Kidney (tissue), 14 donors: Measurements from ENCODE around the gene SLC2A4RG. TPM values are rescaled to one million over a fixed set of nuclear protein-coding genes. Genes with fewer than 3 reads are reported as not detected.

Experiments used
- DNase-seq, 5 donors: peaks; one replicate each; pipeline ENCODE4 v3.0.0-alpha.2; 2013 to 2020
- FAIRE-seq: peaks from 2 replicates; lab custom pipeline; 2012; peaks lifted over from hg19 to GRCh38; lab: Jason Lieb, UNC
- H3K27ac ChIP-seq, 2 donors: one replicate each; pipeline ENCODE4 v1.7.0; 2013; ENCODE audit warnings: low read depth in 2 of 2, low read length in 2 of 2, inconsistent platforms in 1 of 2
- H3K27me3 ChIP-seq: one replicate; pipeline ENCODE4 v1.7.1; 2013; ENCODE audit warnings: low read length, inconsistent platforms; ENCODE audit not compliant: control insufficient read depth, insufficient read depth
- H3K36me3 ChIP-seq, 3 donors: one replicate each; pipeline versions ENCODE4 v1.7.0 to v1.7.1; 2013; ENCODE audit warnings: low read length in 3 of 3, control low read depth in 1 of 3, inconsistent platforms in 1 of 3; ENCODE audit not compliant: insufficient read depth in 3 of 3, control insufficient read depth in 2 of 3
- H3K4me1 ChIP-seq, 3 donors: one replicate each; pipeline versions ENCODE4 v1.7.0 to v1.7.1; 2013; ENCODE audit warnings: low read length in 3 of 3, inconsistent platforms in 1 of 3, low read depth in 1 of 3; ENCODE audit not compliant: control insufficient read depth in 2 of 3, insufficient read depth in 2 of 3
- H3K4me3 ChIP-seq, 3 donors: one replicate each; pipeline versions ENCODE4 v1.7.0 to v1.8.1; 2013; ENCODE audit warnings: low read length in 3 of 3, control low read depth in 1 of 3, inconsistent platforms in 1 of 3
- H3K9ac ChIP-seq, 3 donors: one replicate each; pipeline versions ENCODE4 v1.7.0 to v1.7.1; 2013; ENCODE audit warnings: low read length in 3 of 3, control low read depth in 1 of 3, inconsistent platforms in 1 of 3
- H3K9me3 ChIP-seq, 3 donors: one replicate each; pipeline versions ENCODE4 v1.7.0 to v1.7.1; 2013; ENCODE audit warnings: low read length in 3 of 3, control low read depth in 1 of 3, inconsistent platforms in 1 of 3; ENCODE audit not compliant: control insufficient read depth in 2 of 3, insufficient read depth in 1 of 3
- CTCF ChIP-seq: IDR thresholded peaks from 3 replicates; pipeline ENCODE4 v1.5.1; 2012; ENCODE audit warnings: mild to moderate bottlenecking, moderate library complexity, borderline replicate concordance; ENCODE audit not compliant: insufficient read depth; ENCODE audit errors: extremely low read depth
- intact Hi-C: fragments of 100-400 bp; cut with DNase I; formaldehyde crosslinking; loops from one replicate; pipeline ENCODE4 v1.11.1; 2022
- polyA plus RNA-seq: library from polyadenylated mRNA; stranded (reverse); fragments of 350-450 nt; fragmentation: Illumina TruSeq; extraction: RNeasy Lipid Tissue Mini Kit (QIAGEN cat#74804); gene quantifications from one replicate; pipeline ENCODE4 v1.2.3, GENCODE V29; 2014; ENCODE audit warnings: low read depth, low replicate concordance; ENCODE audit not compliant: insufficient read depth
- total RNA-seq: library from RNA; stranded (reverse); fragmentation: NEBNext Ultra II Directional; extraction: Animal tissue kit (Norgen Biotek cat#: 25700); gene quantifications from one replicate; pipeline ENCODE4 v1.2.1, GENCODE V29; 2021
- donor health status: control.
- donor health status: control.
- donor health status: control.
- donor health status: control.
- donor health status: control.
- donor health status: DM: yes; HTN: yes; CAD: no.
- donor health status: Normal renal cell carcinoma (clear cell type).

The SLC2A4RG gene
- total and polyA plus RNA-seq, 2 donors from 2014 or later = 154 to 171 TPM

GRCh38 chr20:63787302-63787701, 47.7 kb downstream of the SLC2A4RG start:
- Histone ChIP-seq H3K9ac (peak overlapping the region in 1 of 3 donors; percentile 12), H3K27ac (peak overlapping the region in 1 of 2 donors; percentile 37), H3K9me3 (no peaks in the 10 kb centered on the region), H3K27me3 (no peaks in the 10 kb centered on the region), H3K36me3 (peaks cover 0 to 13% (median 8%) of the 10 kb centered on the region in 3 donors), H3K4me1 (peaks cover 0 to 23% (median 0%) of the 10 kb centered on the region in 3 donors), H3K4me3 (no peak overlapping the region)
- no peak for FAIRE-seq
- no peak for DNase-seq
- no peak for TF ChIP-seq CTCF
- intact Hi-C loops = no loop called here

GRCh38 chr20:63787749-63788148, 48.2 kb downstream of the SLC2A4RG start:
- no peak for TF ChIP-seq CTCF
- intact Hi-C loops = no loop called here

GRCh38 chr20:63789836-63790571, 50.4 kb downstream of the SLC2A4RG start:
- FAIRE-seq (no peak), DNase-seq (no peak)
- no peaks in the 10 kb centered on the region for H3K27me3 ChIP-seq
- H3K4me3 ChIP-seq = no peak overlapping the region
- TF ChIP-seq CTCF = no peak
- H3K4me1 ChIP-seq = peaks cover 0 to 23% (median 0%) of the 10 kb centered on the region in 3 donors
- H3K36me3 ChIP-seq = peaks cover 0 to 13% (median 8%) of the 10 kb centered on the region in 3 donors
- no peak overlapping the region for H3K9ac ChIP-seq
- intact Hi-C loops = no loop called here
- H3K9me3 ChIP-seq = no peaks in the 10 kb centered on the region
- H3K27ac ChIP-seq = peak overlapping the region; percentile 23 to 48

More at GRCh38 chr20:63787749-63788148, 48.2 kb downstream of the SLC2A4RG start:
- Histone ChIP-seq H3K4me1 (peaks cover 0 to 23% (median 0%) of the 10 kb centered on the region in 3 donors), H3K9me3 (no peaks in the 10 kb centered on the region), H3K27me3 (no peaks in the 10 kb centered on the region), H3K4me3 (no peak overlapping the region), H3K36me3 (peaks cover 0 to 13% (median 8%) of the 10 kb centered on the region in 3 donors), H3K27ac (no peak overlapping the region), H3K9ac (no peak overlapping the region)
- DNase-seq (no peak), FAIRE-seq (no peak)
